Right kidney (tissue), 1 donor: Measurements from ENCODE around the gene NCKAP5.

Experiments used
- DNase-seq: peaks from one replicate; pipeline ENCODE4 v3.0.0-alpha.2; 2016

Gene NCKAP5

DNA sequence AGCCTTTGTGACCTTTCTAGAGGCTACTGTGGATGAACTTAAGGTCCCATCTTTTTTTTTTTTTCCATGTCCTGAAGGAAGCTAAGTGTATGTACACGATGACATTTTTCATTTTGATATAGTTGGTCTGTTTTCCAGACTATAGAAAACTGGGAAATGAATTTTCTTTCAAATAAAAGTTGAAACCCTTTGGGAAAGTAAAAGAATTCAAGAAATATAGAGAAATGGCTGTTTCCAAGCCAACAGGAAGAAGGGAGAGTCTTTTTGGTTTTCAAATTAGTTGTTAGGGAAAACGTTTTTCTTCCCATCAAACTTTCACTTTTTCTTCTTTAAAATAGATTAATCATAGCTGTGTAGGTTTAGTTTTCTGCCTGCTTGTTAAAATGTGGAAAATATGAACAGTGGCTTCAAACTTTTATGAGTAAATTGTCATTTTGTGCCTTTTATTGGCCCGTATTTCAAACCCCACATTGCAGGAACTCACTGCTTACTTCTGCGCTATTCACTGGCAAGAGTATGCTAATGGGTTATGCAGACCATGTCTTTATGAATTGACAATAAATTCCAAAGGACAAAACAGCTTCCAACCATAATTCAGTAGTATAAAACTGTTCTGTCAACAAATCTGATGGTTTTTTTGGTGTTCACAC is 870.6 kb downstream of the NCKAP5 start:
- no peak for DNase-seq

DNA sequence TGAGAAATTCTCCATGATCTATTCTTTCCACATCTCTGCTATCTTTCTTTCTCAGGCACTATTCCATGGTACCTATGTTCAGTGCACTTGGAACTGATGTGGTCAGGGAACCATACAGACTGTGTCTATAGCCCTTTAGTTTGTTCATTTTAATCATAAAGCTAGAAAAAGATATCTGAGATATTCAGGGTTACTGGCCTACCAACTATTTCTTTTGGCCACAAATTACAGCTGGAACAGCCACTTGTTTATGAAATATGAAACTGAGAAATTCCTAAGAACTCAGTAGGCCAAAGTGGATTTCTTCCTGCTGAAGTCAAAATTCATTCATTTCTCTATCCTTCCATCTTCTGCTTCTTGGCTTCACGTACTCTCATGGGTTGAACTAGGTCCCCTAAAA is 875.4 kb downstream of the NCKAP5 start:
- no peak for DNase-seq

GRCh38 chr2:132691556-132691955 is 876.7 kb downstream of the NCKAP5 start:
- no peak for DNase-seq

DNA sequence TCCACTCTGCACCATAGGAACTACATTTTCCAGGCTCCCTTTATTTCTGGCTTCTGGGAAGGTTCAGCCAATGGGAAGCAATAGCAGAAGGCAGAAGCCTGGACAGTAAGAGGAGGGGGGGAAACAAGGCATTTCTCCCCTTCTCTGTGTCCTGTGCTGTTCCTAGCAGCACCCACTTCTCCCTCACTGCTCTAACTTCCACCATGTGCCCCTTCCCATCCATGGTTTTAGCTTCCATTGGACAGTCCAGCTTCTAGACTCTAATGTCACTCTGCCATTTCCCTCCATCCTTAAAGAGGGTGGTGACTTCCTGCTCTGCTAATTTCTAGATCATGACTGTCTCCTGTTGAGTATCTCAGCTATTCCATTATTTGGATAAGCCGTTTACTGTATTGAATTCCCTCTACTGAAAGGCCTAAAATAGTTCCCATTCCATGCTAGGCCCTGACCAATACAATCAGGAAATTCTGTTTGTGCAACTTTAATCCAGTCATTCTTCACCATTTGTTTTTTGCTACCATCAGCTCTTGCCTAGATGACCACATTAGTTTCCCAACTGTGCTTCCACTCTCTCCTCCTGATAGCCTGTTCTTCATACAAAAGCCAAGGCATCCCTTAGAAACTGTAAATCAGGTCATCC is 877.5 kb downstream of the NCKAP5 start:
- DNase-seq: no peak

GRCh38 chr2:132681766-132682165 is 886.5 kb downstream of the NCKAP5 start:
- DNase-seq: no peak

DNA sequence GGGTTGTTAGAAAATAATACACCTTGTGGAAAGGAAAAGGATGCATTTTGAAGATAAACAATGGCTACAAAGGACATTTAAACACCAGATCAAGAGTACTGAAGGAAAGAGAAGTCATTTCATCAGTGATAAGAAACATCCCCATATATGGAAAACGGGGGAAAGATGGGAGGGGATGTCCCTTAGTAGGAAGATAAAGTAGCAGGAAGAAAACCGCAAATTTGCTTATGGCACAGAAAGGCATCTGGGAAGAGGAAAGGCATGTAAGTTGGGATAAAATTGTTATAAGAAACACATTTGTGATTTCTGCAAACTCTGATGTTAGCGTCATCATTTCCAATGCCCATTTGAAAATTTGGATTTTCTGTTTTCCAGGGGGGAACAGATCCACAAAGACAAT is 887.7 kb downstream of the NCKAP5 start:
- DNase-seq: no peak

DNA sequence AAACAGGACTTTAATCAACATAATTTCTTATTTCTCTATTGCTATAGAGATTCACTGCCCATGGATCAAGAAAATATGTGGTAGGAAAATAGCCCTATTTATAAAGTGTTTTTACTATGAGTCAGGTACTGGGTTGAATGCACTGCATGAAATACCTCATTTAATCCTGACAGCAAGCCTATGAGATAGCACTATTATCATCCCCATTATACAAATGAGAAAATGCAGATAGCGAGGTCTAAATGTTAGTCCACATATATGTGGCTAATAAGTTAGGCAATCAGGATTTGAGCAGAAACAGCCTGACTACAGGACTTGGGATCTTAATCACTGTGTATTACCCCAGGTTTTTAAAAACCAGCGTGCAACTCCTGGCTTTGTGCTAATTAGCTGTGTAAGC is 889.8 kb downstream of the NCKAP5 start:
- DNase-seq: no peak

DNA sequence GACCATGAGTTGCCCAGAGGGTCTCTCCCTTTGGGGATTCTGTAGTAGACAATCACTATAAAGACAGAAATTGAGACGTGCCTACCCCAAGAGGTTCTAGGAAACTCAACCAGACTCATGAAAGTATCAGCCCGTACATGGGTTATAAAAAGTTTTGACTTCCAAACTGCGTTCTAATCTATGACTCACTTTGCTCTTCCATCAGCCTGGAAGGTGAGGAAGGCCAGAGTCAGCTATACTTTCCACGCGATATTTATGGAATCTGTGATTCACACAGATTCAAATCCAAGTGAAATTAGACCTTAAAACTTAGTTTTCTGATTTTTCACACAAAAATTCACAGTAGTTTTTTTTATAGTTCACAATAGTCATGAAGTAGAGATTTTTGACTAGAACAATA is 890.6 kb downstream of the NCKAP5 start:
- DNase-seq: no peak

DNA sequence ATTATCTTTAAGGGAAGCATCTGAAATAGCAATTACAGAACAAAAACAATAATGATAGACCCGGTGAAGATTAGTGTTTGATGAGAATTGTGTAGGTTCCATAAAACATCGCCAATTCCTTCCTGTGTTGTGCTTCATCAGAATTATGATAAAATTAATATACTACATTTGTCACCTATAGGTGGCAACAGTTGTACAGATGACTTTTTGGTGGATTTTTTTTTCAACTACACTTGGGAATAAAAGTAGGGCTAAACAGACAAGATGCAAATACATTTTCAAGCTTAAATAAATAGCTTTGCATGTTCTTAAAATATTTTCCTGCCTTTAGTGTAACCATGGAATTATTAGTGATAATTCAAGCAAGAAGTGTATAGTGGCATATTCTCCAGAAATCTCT is 891.3 kb downstream of the NCKAP5 start:
- DNase-seq: no peak

DNA sequence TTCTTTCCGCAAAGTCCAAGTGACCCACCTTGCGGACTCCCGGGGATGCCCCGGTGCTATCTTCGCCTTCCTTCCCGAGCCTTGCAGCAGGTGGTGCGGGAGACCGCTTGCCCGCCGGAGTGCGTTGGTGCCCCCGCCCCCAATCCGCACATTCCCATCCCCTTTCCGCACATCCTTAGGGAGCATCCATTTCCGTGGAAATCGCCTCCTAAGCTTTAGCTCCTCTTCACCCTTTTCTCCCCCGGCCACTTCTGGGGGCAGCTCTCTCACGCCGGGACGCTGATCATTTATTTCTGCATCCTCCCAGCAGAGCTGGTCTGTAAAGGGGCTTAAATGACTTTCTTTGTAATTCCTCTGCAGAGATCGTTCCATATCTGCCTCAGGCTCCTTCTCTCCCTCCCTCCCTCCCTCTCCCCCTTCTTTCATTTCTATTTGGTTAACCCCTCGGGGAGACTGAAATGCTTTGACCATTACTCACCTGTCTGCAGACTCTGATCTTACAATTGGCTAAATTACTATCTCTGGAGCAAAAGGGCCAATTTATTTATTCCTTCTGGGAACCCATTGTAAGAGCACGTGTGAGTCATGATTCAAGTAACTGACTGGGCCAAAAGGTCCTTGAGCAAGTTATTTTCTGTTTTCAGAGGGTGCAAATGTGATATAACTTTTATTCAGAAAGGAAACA is 897.0 kb downstream of the NCKAP5 start:
- no peak for DNase-seq

- DNase-seq: peak; percentile 78
Observed at GRCh38 chr2:132670496-132671150, 897.6 kb downstream of the NCKAP5 start.

DNA sequence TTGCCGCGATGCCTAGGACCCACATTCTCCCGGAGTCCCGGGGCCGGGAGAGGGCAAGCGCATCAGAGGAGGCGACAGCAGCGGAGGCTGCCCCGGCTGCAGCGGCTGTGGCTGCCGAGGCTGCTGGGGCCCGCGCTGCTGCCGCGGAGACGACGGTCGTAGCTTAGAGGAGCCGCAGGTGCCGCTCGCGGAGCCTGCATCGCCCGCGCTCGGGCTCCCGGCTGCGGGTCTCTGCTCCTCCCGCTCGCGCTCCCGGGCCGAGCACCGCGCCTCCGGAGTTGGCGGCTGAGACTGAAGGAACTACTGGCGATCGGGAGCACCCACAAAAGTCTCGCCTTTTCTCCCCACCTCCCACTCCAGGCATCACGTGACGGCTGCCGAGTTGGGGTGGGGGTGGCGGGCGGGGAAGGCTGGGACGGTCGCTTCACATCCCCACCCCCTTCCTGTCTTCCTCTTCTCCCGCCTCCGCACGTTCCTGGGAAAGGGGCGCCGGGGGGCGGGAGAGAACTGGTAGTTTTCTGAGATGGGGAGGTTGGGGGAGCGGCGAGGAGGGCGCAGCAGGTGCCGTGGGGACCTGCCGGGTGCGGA is 898.3 kb downstream of the NCKAP5 start, which contains the start of gene LYPD1:
TSS of gene LYPD1 (minus strand) at position 298 of the 588 bp plus-strand sequence. CDS start at position 25, 273 bp downstream.
- DNase-seq: no peak

DNA sequence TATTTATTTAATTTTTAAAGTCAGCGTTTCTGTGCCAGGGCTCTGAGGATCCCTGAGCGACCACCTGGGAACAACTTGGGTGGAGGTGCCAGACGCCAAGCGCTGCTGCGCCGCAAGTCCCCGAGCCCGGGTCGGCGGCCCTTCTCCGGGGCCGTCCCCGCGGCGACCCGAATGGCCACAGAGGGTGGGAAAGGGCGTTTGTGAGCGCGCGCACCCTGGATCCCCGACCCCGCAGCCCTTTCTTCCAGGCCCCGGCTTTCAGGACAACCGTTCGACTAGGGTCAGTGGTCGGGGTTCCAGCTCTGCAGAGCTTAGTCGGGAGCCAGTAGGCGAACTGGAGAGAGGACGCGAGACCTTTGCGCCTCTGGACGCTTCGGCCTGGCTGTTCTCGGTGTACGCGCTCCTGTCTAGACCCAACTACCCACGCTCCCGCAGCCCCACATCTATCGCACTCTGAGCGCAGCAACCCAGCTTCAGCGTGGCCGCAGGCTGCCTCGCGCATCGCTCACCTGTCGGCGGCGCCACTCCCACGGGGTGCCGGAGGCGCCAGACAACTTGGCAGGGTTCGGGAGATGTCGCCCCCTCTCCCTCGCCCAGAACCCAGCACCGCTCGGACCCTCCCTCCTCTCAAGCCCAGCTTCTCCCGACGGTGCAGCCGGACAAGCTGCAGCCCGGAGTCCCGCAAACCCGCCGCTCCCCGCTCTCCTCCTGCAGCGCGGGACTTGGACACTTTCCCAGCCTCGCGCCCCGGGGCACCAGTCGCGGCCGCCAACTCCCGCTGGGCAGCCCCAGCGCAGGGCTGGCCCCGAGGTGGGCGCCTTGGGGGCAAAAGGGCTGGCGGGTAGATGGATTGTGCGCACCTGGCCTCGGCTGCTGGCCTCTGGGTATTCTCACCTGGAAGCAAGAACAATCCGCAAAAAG is 899.0 kb downstream of the NCKAP5 start:
- peak; percentile 81 for DNase-seq

DNA sequence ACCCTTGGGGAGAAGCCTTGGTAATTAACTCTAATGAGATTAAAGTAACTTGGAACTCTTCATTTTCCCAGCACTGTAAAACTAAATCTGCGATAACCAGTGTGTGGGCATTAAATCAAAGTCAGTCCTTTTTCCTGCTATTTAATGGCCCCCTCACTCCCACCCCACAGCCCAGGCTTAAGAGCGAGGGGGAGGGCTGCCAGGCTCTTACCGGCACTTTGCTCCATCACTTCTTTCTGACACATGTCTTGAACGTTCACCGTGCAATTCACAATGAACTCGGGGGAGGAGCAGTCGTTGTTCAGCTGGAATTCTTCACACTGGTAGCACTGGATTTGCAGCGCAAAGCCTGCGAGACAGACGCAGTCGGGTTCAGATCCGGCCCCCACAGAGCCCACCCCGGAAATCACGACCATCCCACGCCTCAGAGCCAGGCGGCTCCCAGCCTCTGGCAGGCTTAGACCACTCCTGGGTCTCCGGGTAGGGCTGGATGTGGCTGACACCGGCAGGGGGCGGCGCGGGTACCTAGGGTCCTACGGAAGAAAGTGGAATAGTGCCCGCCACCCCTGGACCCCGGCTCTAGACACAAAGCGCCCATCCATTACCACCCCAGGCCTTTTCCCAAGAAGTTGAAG is 900.0 kb downstream of the NCKAP5 start:
- peak; percentile 59 for DNase-seq

DNA sequence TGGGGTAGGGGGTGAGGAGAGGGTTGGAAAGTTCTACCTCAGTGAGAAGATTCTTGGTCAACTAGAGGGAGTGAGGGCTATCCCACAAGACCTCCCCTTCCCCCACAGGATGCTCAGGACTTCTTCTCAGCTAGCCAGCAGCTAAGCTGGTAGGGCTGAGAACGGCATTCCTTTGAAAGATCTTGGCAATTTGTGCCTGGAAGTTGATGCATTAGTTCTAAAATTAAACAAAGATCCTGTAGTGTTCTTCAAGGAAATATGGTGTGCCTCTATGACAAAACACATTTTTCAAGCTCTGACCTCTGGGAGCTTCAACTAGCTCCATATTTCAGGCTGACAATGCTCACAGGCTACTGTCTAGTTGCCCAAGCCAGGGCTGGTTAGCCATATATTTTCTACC is 900.6 kb downstream of the NCKAP5 start:
- no peak for DNase-seq

DNA sequence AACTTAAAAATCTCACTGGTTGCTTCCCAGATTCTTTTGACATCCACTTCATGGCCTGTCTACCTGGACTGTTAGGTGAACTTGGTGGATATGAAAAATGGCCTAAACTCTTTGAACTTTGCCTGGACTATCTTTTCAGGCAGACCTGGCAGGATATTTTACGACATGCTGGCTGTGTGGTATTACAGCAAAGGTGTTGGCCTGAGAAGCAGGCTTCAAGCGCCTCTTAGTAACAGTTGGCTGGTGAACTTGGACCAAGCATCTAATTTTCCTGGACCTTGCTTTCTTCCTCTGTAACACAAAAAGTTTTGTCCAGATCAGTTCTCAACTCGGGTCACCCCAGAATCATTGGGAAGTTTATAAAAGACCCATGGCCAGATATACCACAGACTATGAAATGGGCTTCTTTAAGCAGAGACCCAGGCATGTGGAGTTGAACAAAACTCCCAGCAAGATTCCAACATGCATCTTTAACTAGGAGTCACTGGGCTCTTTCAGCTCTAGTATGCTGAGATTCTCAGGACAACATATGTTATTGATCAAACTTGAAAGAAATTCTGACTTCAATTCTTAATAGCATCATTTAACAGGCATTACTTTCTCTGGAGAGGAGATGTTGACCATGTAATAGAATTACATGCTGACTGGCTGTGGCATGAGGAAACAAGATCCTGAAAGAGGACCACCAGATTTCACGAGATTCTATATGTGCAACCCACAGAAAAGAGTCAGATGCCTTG is 902.7 kb downstream of the NCKAP5 start:
- DNase-seq: no peak

- DNase-seq: no peak
Observed at GRCh38 chr2:132664096-132664495, 904.2 kb downstream of the NCKAP5 start.

GRCh38 chr2:132662732-132663131 is 905.5 kb downstream of the NCKAP5 start:
- DNase-seq: peak; percentile 36

DNA sequence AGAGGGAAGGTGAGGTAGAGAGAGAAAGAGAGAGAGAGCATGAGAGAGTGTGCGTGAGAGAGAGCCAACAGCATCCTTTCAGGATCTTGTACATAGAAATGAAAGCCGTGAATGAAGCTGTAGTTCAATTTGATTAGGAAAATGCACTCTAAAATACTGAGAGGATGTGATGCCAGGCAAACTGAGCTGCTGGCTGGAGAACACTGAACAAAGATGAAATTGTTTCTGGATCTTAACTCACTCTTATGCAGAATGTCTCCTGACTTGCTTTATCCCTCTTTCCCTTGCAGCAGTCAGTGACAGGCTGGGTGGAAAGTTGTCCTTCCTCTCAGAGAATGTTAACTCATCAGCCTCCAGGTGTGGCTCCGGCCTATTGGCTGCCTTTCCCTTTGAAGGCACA is 908.9 kb downstream of the NCKAP5 start:
- no peak for DNase-seq

GRCh38 chr2:132656266-132656975 is 911.8 kb downstream of the NCKAP5 start:
- DNase-seq: no peak
